Osteocyte (in vitro differentiated cells): ENCODE measurements around the gene MAGEA9B. TPM values are rescaled to one million over a fixed set of nuclear protein-coding genes. Genes with fewer than 3 reads are reported as not detected.
"Not testable (repeated sequence)": the region's sequence is repeated elsewhere in the genome, so short reads cannot be mapped to it uniquely, and the experiment has no call there.

ENCODE experiments used
- DNase-seq: peaks from one replicate; pipeline ENCODE4 v3.0.0; 2021; ENCODE audit warnings: mixed read lengths; ENCODE audit not compliant: unreplicated experiment; ENCODE audit errors: extremely low spot score
- H3K27ac Mint-ChIP-seq: one replicate; pipeline ENCODE4 v1.8.0; 2021; ENCODE audit warnings: mild to moderate bottlenecking, mixed read lengths; ENCODE audit not compliant: unreplicated experiment
- H3K27me3 Mint-ChIP-seq: one replicate; pipeline ENCODE4 v1.8.0; 2021; ENCODE audit warnings: mixed read lengths; ENCODE audit not compliant: unreplicated experiment
- H3K36me3 Mint-ChIP-seq: one replicate; pipeline ENCODE4 v1.8.0; 2021; ENCODE audit warnings: mixed read lengths; ENCODE audit not compliant: unreplicated experiment
- H3K4me1 Mint-ChIP-seq: one replicate; pipeline ENCODE4 v1.8.0; 2021; ENCODE audit warnings: mixed read lengths; ENCODE audit not compliant: unreplicated experiment
- H3K4me3 Mint-ChIP-seq: one replicate; pipeline ENCODE4 v1.8.0; 2021; ENCODE audit warnings: mild to moderate bottlenecking, moderate library complexity, mixed read lengths; ENCODE audit not compliant: unreplicated experiment
- H3K9me3 Mint-ChIP-seq: one replicate; pipeline ENCODE4 v1.8.0; 2021; ENCODE audit warnings: mixed read lengths; ENCODE audit not compliant: unreplicated experiment
- CTCF ChIP-seq: fragments of 200-600 bp; sonication (generic); IDR thresholded peaks from 2 replicates; pipeline ENCODE4 v1.5.0; 2021; ENCODE audit warnings: antibody characterized with exemption, mild to moderate bottlenecking, moderate library complexity
- total RNA-seq: library from RNA; stranded (reverse); gene quantifications from 2 replicates; pipeline ENCODE4 v1.2.1, GENCODE V29; 2021

The MAGEA9B gene
- total RNA-seq, 1 donor from 2014 or later = not detected

DNA sequence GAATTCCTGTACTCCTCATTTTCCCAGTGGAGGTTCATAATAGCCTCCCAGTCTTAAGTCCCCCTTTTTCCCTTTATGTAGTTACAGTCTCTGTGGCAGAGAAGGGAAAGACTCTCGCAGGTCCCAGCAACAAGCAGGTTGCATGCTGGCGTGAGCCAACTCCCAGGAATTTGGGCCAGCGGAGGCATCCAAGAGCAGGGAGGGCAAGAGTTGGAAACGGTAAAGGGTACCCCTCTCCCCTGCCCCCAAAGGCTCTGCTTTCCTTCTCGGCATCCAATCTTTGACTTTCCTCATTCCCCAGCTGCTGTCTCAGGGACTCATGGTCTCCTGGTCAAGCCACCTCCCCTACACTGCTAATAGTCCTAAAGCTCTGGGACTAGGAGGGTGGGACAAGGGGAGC is 23.3 kb upstream of the MAGEA9B start:
- Mint-ChIP-seq H3K27ac (no peak overlapping the region), H3K4me3 (no peak overlapping the region), H3K9me3 (peaks cover 7% of the 10 kb centered on the region), H3K36me3 (peaks cover 4% of the 10 kb centered on the region), H3K4me1 (no peaks in the 10 kb centered on the region), H3K27me3 (no peaks in the 10 kb centered on the region)
- no peak for DNase-seq
- no peak for TF ChIP-seq CTCF

GRCh38 chrX:149607699-149608098 is 20.4 kb upstream of the MAGEA9B start:
- Mint-ChIP-seq H3K27ac (no peak overlapping the region), H3K27me3 (no peaks in the 10 kb centered on the region), H3K36me3 (peaks cover 4% of the 10 kb centered on the region), H3K9me3 (peaks cover 4% of the 10 kb centered on the region), H3K4me1 (no peaks in the 10 kb centered on the region), H3K4me3 (no peak overlapping the region)
- TF ChIP-seq CTCF = no peak
- DNase-seq = no peak

GRCh38 chrX:149605248-149605885 is 18.1 kb upstream of the MAGEA9B start:
- not testable (repeated sequence) for H3K27me3 Mint-ChIP-seq, H3K4me1 Mint-ChIP-seq, H3K27ac Mint-ChIP-seq, H3K4me3 Mint-ChIP-seq, DNase-seq, H3K9me3 Mint-ChIP-seq
- peaks cover 10% of the 10 kb centered on the region for H3K36me3 Mint-ChIP-seq

GRCh38 chrX:149598603-149599002 is 11.3 kb upstream of the MAGEA9B start:
- H3K36me3 Mint-ChIP-seq, H3K27ac Mint-ChIP-seq, H3K4me1 Mint-ChIP-seq, H3K4me3 Mint-ChIP-seq, H3K9me3 Mint-ChIP-seq, H3K27me3 Mint-ChIP-seq, DNase-seq: not testable (repeated sequence)

GRCh38 chrX:149595943-149596342 is 8.7 kb upstream of the MAGEA9B start:
- DNase-seq, H3K4me1 Mint-ChIP-seq, H3K9me3 Mint-ChIP-seq, H3K27ac Mint-ChIP-seq, H3K4me3 Mint-ChIP-seq, H3K27me3 Mint-ChIP-seq, H3K36me3 Mint-ChIP-seq: not testable (repeated sequence)

GRCh38 chrX:149595214-149595613 is 8.0 kb upstream of the MAGEA9B start, which contains the start of gene HSFX2:
Gene HSFX2 (minus strand): TSS chrX:149595314. CDS start chrX:149594700, 614 bp downstream.
- H3K4me3 Mint-ChIP-seq, H3K4me1 Mint-ChIP-seq, H3K9me3 Mint-ChIP-seq, H3K27me3 Mint-ChIP-seq, DNase-seq, H3K27ac Mint-ChIP-seq, H3K36me3 Mint-ChIP-seq: not testable (repeated sequence)

DNA sequence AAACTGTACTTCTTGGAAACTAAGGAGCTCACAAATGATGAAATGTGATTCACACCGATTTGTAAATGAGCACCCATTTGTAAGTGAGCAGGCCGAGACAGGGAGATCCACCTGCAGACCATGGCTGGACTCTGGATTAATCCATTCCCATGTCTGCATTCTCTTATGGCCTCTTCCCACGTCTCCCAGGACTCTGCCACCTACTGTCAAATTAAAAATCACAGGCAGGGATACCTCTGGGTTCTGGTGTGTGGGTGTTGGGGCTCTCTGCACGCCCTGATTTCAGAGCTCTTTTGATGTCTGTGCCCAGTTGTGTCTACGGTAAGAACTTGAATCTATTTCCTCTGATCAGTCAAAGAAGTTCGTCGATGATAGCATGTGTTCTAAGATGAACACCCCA is 3.7 kb upstream of the MAGEA9B start:
- H3K27ac Mint-ChIP-seq, H3K27me3 Mint-ChIP-seq, H3K4me1 Mint-ChIP-seq: not testable (repeated sequence)

GRCh38 chrX:149585631-149586030 is 1.6 kb downstream of the MAGEA9B start:
- H3K27ac Mint-ChIP-seq, H3K4me3 Mint-ChIP-seq, H3K9me3 Mint-ChIP-seq, H3K27me3 Mint-ChIP-seq, H3K36me3 Mint-ChIP-seq, H3K4me1 Mint-ChIP-seq: not testable (repeated sequence)
- peak; percentile 49 for DNase-seq

More for the DNA sequence above, 3.7 kb upstream of the MAGEA9B start:
- H3K4me3 Mint-ChIP-seq, DNase-seq, H3K9me3 Mint-ChIP-seq, H3K36me3 Mint-ChIP-seq: not testable (repeated sequence)

DNA sequence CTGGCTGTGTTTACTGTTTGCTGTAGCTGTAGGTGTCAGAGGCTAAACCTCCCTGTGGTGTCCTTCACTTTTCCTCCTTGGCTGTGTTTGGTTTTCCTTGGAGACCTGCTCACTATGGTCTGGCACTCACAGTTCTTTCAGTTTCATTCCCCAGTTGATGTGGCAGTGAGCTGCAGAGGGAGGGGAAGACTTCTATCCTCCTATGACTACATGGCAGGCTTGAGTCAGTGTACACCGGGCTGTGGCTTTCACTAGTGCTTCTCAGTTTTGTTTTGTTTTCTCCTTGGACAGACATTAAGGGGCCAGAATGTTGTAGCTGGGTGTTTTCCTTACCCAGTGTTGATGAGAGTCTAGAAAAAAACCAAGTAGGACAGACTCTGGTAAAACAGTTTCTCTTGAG is 13.8 kb downstream of the MAGEA9B start:
- H3K36me3 Mint-ChIP-seq, DNase-seq, H3K4me1 Mint-ChIP-seq, H3K4me3 Mint-ChIP-seq, H3K9me3 Mint-ChIP-seq, H3K27me3 Mint-ChIP-seq, H3K27ac Mint-ChIP-seq: not testable (repeated sequence)
